Activated CD8-positive, alpha-beta memory T cell treated with anti-CD3 and anti-CD28 coated beads, Interleukin-2, amount 10 ng/mL, durations not matched to agents 7 days and 5 days (primary cell): ENCODE measurements around the gene ID1. TPM values are rescaled to one million over a fixed set of nuclear protein-coding genes. Genes with fewer than 3 reads are reported as not detected.
"Not testable (repeated sequence)": the region's sequence is repeated elsewhere in the genome, so short reads cannot be mapped to it uniquely, and the experiment has no call there.

Source experiments
- ATAC-seq: fragments of 150-1000 bp; cut with Tn5 transposase; one replicate; pipeline ENCODE4 v1.10.0; 2021; ENCODE audit warnings: moderate library complexity
- CTCF ChIA-PET: fragments of 350-600 bp; sonication (Branson Sonifier 250); formaldehyde crosslinking; loops from one replicate; lab custom pipeline; 2021; ENCODE audit warnings: antibody characterized with exemption; lab: Charles Lee
- DNase-seq: peaks from one replicate; pipeline ENCODE4 v3.0.0-alpha.2; 2020
- H3K27ac Mint-ChIP-seq: one replicate; pipeline ENCODE4 v1.8.0; 2021; ENCODE audit warnings: mild to moderate bottlenecking, mixed read lengths
- H3K27me3 Mint-ChIP-seq: one replicate; pipeline ENCODE4 v1.8.0; 2021; ENCODE audit warnings: mixed read lengths
- H3K36me3 Mint-ChIP-seq: one replicate; pipeline ENCODE4 v1.8.0; 2021; ENCODE audit warnings: mild to moderate bottlenecking, mixed read lengths
- H3K4me1 Mint-ChIP-seq: one replicate; pipeline ENCODE4 v1.8.0; 2021; ENCODE audit warnings: mixed read lengths
- H3K4me3 Mint-ChIP-seq: one replicate; pipeline ENCODE4 v1.8.0; 2021; ENCODE audit warnings: mild to moderate bottlenecking, moderate library complexity, mixed read lengths
- H3K9me3 Mint-ChIP-seq: one replicate; pipeline ENCODE4 v1.8.0; 2022; ENCODE audit warnings: low read depth, mixed read lengths
- total RNA-seq, 2 experiments: library from RNA; stranded (reverse); gene quantifications; one replicate each; pipeline ENCODE4 v1.2.3, GENCODE V29; 2021

Gene ID1
- total RNA-seq, 2 experiments from 2014 or later, result not detected

DNA sequence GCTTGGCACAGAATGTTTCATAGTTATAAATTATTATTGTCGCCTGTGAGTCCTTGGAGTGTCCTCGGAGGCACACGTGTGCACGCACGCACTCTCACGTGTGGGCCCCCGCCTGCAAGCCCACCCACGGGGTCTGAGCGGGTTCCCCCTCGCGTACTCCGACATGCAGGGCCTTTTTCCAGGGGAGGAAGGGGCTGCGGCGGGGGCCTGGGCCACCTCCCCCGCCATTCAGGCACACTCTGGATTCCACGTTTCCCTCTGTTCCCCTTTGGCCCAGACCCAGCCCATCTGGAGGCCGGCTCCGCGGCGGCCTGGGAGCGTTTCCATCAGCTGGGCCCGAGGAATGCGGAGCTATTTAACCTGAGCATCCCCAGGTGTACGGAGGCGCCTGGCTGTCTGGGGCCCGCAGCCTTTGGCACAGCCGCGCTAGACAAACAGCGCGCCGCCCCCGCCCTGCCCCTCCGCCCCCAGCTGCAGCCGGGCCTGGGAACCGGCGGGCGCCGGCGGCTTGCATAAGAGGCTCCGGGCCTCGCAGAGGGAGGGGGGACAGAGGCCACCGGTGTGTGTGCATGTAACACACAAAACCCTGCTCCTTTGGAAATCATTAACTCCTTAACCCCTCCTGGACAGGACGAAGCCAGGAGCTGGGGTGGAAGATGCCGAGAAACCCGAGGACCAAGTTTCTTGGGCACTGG lies 3.3 kb downstream of the ID1 start:
- H3K9me3 Mint-ChIP-seq, result no peaks in the 10 kb centered on the region
- no peaks in the 10 kb centered on the region for H3K36me3 Mint-ChIP-seq
- peaks cover 68% of the 10 kb centered on the region for H3K27me3 Mint-ChIP-seq
- CTCF ChIA-PET, result interaction anchor here (2.0 to 22.6 kb wide), 3 partner anchors 43 to 116 kb away, joined by 4 to 1101 read pairs (median 6); no protein-coding TSS in a partner anchor
- DNase-seq, result no peak
- no peak for ATAC-seq
- no peak overlapping the region for H3K4me3 Mint-ChIP-seq
- H3K4me1 Mint-ChIP-seq, result peaks cover 23% of the 10 kb centered on the region
- H3K27ac Mint-ChIP-seq, result no peak overlapping the region

DNA sequence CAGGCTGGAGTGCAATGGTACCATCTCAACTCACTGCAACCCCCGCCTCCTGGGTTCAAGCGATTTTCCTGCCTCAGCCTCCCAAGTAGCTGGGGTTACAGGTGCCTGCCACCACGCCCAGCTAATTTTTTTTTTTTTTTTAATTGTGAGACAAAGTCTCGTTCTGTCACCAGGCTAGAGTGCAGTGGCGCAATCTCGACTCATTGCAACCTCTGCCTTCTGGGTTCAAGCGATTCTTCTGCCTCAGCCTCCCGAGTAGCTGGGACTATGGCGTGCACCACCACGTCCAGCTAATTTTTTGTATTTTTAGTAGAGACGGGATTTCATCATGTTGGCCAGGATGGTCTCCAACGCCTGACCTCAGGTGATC lies 7.2 kb downstream of the ID1 start:
- not testable (repeated sequence) for H3K4me1 Mint-ChIP-seq, H3K4me3 Mint-ChIP-seq, H3K27ac Mint-ChIP-seq, DNase-seq, H3K9me3 Mint-ChIP-seq, ATAC-seq, H3K36me3 Mint-ChIP-seq
- CTCF ChIA-PET, result interaction anchor here (0.6 to 22.6 kb wide), 54 partner anchors 9 to 749 kb away, joined by 3 to 1101 read pairs (median 6); partner anchors contain the start of genes BCL2L1, DEFB124, HM13 and ID1
- peaks cover 42% of the 10 kb centered on the region for H3K27me3 Mint-ChIP-seq

DNA sequence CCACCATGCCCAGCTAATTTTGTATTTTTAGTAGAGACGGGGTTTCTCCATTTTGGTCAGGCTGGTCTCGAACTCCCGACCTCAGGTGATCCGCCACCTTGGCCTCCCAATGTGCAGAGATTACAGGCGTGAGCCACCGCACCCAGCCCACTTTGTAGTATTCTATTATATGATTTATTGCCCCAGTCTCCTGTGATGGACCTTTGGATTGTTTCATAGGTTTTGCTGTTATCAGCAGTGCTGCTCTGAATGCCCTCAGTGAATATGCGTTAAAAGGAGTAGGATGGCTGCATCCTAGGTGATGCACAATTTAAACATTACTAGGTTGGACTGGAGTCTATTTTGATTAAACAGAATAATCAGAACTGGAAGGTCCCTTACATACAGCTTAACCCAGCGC lies 10.3 kb downstream of the ID1 start:
- Mint-ChIP-seq H3K9me3 (no peaks in the 10 kb centered on the region), H3K4me3 (no peak overlapping the region), H3K27me3 (peaks cover 36% of the 10 kb centered on the region), H3K36me3 (no peaks in the 10 kb centered on the region), H3K27ac (no peak overlapping the region), H3K4me1 (peaks cover 6% of the 10 kb centered on the region)
- ATAC-seq, result no peak
- DNase-seq, result no peak
- CTCF ChIA-PET, result interaction anchor here (0.6 to 22.6 kb wide), 2 partner anchors 50 to 303 kb away, joined by 4 to 1101 read pairs; no protein-coding TSS in a partner anchor

DNA sequence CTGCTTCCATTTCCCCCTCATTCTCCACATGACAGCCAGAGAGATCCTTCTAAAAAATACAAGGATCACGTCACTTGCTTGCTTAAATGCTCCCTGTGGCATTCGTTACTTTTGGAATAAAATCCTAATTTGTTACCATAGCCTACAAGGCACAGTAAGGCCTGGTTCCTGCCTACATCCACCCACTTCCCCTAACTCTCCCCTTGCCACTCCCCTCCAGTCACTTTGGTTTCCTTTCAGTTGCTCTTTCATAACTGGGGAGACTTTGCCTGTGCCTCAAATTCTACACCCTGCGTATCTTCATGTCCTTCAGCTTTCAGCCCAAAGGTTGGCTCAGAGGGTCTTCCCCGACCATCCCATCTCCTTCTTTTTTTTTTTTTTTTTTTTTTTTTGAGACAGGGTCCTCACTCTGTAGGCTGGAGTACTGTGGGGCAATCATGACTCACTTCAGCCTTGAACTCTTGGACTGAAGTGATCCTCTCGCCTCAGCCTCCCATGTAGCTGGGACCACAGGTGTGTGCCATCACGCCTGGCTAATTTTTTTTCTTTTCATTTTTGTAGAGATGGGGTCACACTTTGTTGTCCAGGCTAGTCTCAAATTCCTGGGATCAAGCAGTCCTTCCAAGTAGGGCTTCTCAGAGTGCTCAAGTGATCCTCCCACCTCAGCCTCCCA lies 12.5 kb downstream of the ID1 start:
- DNase-seq (no peak), ATAC-seq (no peak)
- H3K36me3 Mint-ChIP-seq, result no peaks in the 10 kb centered on the region
- H3K4me1 Mint-ChIP-seq, result peaks cover 4% of the 10 kb centered on the region
- CTCF ChIA-PET, result interaction anchor here (1.3 to 22.6 kb wide), 3 partner anchors 16 to 107 kb away, joined by 5 to 1101 read pairs (median 5); no protein-coding TSS in a partner anchor
- H3K27me3 Mint-ChIP-seq, result peaks cover 36% of the 10 kb centered on the region
- H3K27ac Mint-ChIP-seq, result no peak overlapping the region
- H3K9me3 Mint-ChIP-seq, result no peaks in the 10 kb centered on the region
- no peak overlapping the region for H3K4me3 Mint-ChIP-seq

DNA sequence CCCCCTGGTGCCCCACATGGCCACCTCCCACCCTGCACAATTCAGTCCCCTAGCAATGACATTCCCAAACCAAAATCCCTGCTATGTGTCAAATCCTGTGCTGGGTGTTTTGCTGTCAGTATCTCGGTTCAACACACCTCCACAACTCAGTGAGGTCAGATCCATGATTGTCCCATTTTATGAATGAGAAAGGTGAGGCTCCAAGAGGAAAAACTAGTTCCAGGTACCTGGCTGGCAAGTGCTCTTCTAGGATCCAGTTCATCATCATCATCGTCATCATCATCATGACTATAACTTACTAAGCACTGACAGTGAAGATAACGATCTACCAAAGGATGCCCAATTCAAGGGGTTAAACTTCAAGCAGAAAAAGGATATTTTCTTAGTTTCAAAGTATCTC lies 15.2 kb downstream of the ID1 start:
- CTCF ChIA-PET, result interaction anchor here (22.6 kb wide), 1 partner anchor 55 kb away, joined by 1101 read pairs; no protein-coding TSS in a partner anchor
- H3K4me3 Mint-ChIP-seq, result no peak overlapping the region
- H3K27ac Mint-ChIP-seq, result no peak overlapping the region
- peaks cover 4% of the 10 kb centered on the region for H3K4me1 Mint-ChIP-seq
- ATAC-seq (no peak), DNase-seq (no peak)
- no peaks in the 10 kb centered on the region for H3K36me3 Mint-ChIP-seq
- H3K9me3 Mint-ChIP-seq, result no peaks in the 10 kb centered on the region
- peaks cover 36% of the 10 kb centered on the region for H3K27me3 Mint-ChIP-seq

DNA sequence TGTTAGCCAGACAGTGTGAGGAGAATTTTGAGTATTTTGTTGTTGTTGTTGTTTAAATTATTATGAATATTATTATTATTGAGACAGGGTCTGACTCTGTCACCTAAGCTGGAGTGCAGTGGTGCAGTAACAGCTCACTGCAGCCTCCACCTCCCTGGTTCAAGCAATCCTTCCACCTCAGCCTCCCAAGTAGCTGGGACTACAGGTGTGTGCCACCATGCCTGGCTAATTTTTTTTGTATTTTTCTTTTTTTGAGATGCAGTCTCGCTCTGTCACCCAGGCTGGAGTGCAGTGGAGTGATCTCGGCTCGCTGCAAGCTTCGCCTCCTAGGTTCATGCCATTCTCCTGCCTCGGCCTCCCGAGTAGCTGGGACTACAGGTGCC lies 18.0 kb downstream of the ID1 start:
- not testable (repeated sequence) for H3K9me3 Mint-ChIP-seq, ATAC-seq, H3K36me3 Mint-ChIP-seq, H3K27ac Mint-ChIP-seq, DNase-seq, H3K4me1 Mint-ChIP-seq, H3K4me3 Mint-ChIP-seq
- H3K27me3 Mint-ChIP-seq, result peaks cover 38% of the 10 kb centered on the region
- CTCF ChIA-PET, result interaction anchor here (0.6 to 22.6 kb wide), 3 partner anchors 9 to 58 kb away, joined by 3 to 1101 read pairs (median 20); no protein-coding TSS in a partner anchor

DNA sequence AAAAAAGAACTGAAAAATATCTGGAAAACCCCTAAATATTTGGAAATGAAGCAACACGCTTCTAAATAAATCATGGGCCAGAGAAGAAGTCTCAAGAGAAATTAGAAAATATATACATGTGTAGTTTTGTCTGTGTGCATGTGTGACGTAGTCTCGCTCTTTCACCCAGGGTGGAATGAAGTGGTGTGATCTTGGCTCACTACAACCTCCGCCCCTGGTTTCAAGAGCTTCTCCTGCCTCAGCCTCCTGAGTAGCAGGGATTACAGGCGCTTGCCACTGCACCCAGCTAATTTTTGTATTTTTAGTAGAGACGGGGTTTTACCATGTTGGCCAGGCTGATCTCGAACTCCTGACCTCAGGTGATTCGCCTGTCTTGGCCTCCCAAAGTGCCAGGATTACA lies 21.4 kb downstream of the ID1 start:
- H3K4me1 Mint-ChIP-seq, H3K9me3 Mint-ChIP-seq, DNase-seq, H3K36me3 Mint-ChIP-seq, ATAC-seq, H3K27ac Mint-ChIP-seq, H3K4me3 Mint-ChIP-seq: not testable (repeated sequence)
- CTCF ChIA-PET, result interaction anchor here (1.4 to 1.5 kb wide), 2 partner anchors 13 to 66 kb away, joined by 3 to 7 read pairs; no protein-coding TSS in a partner anchor
- peaks cover 23% of the 10 kb centered on the region for H3K27me3 Mint-ChIP-seq

DNA sequence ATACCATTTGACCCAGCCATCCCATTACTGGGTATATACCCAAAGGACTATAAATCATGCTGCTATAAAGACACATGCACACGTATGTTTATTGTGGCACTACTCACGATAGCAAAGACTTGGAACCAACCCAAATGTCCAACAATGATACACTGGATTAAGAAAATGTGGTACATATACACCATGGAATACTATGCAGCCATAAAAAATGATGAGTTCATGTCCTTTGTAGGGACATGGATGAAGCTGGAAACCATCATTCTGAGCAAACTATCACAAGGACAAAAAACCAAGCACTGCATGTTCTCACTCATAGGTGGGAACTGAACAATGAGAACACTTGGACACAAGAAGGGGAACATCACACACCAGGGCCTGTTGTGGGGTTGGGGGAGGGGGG lies 23.0 kb downstream of the ID1 start:
- not testable (repeated sequence) for H3K4me1 Mint-ChIP-seq, H3K36me3 Mint-ChIP-seq, ATAC-seq, H3K4me3 Mint-ChIP-seq, DNase-seq, H3K27ac Mint-ChIP-seq, H3K9me3 Mint-ChIP-seq
- CTCF ChIA-PET, result interaction anchor here (1.5 kb wide), 1 partner anchor 15 kb away, joined by 7 read pairs; no protein-coding TSS in a partner anchor
- H3K27me3 Mint-ChIP-seq, result peaks cover 18% of the 10 kb centered on the region

DNA sequence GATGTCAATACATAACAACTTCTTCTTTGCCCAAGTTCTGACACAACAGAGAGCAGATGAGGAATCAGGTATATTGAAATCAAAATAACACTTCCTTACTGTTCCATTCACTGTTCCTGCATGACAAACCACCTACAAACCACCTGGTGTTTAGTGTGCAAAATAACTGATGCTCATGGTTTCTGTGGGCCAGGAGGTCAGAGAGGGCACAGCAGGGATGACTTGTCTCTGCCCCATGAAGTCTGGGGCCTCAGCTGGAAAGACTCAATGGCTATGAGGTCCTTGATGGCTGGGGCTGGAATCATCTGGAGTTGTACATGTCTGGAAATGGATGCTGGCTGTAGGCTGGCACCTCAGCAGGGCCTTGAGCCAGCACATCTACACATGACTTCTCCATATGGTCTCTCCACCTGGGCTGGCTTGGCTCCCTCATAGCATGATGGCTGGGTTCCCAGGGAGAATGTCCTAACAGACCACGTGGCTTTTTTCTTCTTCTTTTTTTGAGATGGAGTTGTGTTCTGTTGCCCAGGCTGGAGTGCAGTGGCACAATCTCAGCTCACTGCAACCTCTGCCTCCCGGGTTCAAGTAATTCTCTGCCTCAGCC lies 25.2 kb downstream of the ID1 start:
- DNase-seq, result no peak
- peaks cover 22% of the 10 kb centered on the region for H3K27me3 Mint-ChIP-seq

DNA sequence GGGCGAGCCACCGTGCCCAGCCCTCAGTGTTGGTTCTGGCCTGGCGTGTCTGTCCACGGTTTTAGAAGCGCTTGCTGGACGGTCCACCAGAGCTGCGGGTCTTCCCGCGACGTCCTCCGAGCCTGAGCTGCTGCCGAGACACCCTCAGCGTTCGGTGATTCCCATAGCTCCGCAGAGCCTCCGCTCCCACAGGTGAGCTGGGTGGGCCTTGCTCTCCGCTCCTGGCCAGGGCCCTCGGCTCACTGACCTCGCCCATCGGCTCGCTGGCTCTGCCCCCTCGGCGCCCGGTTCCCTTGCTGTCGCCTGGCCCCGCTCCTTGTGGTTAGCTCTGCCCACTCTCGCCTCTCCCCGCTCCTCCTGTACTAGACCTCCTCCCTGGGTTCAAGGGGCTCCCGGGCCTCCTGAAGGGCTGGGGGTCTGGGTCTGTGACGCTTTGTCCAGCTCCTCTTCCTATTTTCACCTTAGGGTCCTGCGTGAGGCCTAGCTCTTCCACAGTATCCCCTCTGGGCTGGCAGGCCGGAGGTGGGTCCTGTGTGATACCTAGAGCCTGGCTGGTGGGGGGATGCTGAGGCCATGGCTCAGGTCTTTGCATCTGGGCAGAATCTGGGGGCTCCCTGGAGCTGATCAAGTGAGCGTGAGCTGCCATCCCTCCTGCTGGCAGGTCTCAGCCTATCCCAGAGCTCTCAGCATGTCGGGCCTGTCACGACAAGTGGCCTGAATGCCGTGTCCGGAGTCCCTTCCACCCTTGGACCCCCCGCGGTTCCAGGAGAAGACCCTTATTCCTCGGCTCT lies 27.7 kb downstream of the ID1 start:
- CTCF ChIA-PET, result interaction anchor here (0.7 to 6.3 kb wide), 12 partner anchors 7 to 172 kb away, joined by 3 to 101 read pairs (median 4); partner anchors contain the start of gene BCL2L1
- ATAC-seq, result no peak

More for the DNA sequence above, 25.2 kb downstream of the ID1 start:
- H3K9me3 Mint-ChIP-seq, result no peaks in the 10 kb centered on the region
- H3K27ac Mint-ChIP-seq, result no peak overlapping the region
- H3K4me1 Mint-ChIP-seq, result peaks cover 6% of the 10 kb centered on the region
- ATAC-seq, result no peak
- H3K36me3 Mint-ChIP-seq, result no peaks in the 10 kb centered on the region
- CTCF ChIA-PET, result interaction anchor here (1.2 to 2.2 kb wide), 4 partner anchors 11 to 94 kb away, joined by 4 to 7 read pairs (median 4); no protein-coding TSS in a partner anchor
- no peak overlapping the region for H3K4me3 Mint-ChIP-seq

DNA sequence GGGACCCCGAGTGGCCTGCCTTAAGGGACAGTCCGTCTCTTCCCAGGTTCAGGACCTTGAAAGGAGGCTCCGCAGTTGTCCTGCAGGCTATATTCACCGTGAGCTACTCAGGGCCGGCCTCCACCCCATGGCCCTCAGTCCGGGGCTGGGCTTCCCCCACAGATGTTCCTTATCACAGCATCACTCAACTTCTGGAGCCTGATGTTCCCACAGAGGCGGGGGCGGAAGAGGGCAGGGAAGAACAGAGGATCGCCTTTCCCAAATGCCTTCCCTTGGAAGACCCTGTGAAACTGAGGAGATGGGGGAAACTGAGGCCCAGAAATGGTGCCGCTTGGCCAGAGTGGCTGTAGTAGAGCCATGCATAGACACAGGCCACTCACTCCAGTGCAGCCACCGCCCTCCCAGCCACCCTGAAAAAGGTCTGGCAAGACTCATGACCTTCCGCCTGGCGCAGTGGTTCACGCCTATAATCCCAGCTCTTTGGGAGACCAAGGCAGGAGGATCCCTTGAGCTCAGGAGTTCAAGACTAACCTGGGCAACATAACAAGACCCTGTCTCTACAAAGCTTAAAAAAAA lies 28.3 kb downstream of the ID1 start:
- H3K4me1 Mint-ChIP-seq, result peaks cover 6% of the 10 kb centered on the region

More for the DNA sequence above, 27.7 kb downstream of the ID1 start:
- Mint-ChIP-seq H3K4me3 (no peak overlapping the region), H3K36me3 (no peaks in the 10 kb centered on the region), H3K9me3 (no peaks in the 10 kb centered on the region), H3K27me3 (peaks cover 19% of the 10 kb centered on the region), H3K27ac (no peak overlapping the region), H3K4me1 (peaks cover 6% of the 10 kb centered on the region)
- DNase-seq, result no peak

DNA sequence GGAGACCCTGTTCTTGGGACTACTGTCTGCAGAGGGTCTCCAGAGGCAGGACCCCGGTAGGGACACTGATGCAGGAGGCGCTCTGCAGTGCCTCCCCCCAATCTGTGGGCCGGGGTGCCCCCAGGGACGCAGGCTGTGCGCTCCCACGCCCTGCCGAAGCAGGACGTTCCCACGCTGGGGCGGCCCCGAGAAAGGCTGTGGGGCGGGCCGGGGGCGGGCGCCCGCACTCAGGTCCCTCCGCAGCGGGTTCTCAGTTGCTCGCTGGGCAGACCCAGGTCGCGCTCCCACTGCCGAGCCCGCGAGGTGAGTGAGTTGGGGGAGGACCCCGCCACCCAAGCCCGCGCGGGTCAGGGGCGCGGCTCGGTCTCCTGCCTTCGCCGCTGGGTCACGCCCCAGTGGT lies 32.6 kb downstream of the ID1 start, which contains the start of gene COX4I2:
Gene COX4I2, plus strand, starts transcription at position 253 of the 400 bp plus-strand sequence. CDS start 1,106 bp downstream, outside the sequence.
- no peak within 1 kb of the TSS for H3K27ac Mint-ChIP-seq
- CTCF ChIA-PET, result no interaction called here

More for the DNA sequence above, 28.3 kb downstream of the ID1 start:
- ATAC-seq (no peak), DNase-seq (no peak)
- Mint-ChIP-seq H3K4me3 (no peak overlapping the region), H3K27ac (no peak overlapping the region), H3K27me3 (peaks cover 17% of the 10 kb centered on the region), H3K9me3 (no peaks in the 10 kb centered on the region), H3K36me3 (no peaks in the 10 kb centered on the region)
- CTCF ChIA-PET, result interaction anchor here (0.9 to 6.3 kb wide), 27 partner anchors 9 to 173 kb away, joined by 3 to 101 read pairs (median 5); partner anchors contain the start of genes BCL2L1 and TPX2

More for the DNA sequence above, 32.6 kb downstream of the ID1 start, which contains the start of gene COX4I2:
- DNase-seq (no peak), ATAC-seq (no peak)
- Mint-ChIP-seq H3K36me3 (no peaks in the 10 kb centered on the region), H3K27me3 (peaks cover 50% of the 10 kb centered on the region), H3K4me1 (peaks cover 16% of the 10 kb centered on the region), H3K4me3 (no peak within 1 kb of the TSS), H3K9me3 (no peaks in the 10 kb centered on the region)
